Measurements from ENCODE around the gene HOXB3. TPM values are rescaled to one million over a fixed set of nuclear protein-coding genes. Genes with fewer than 3 reads are reported as not detected.
"Not testable (repeated sequence)": the region's sequence is repeated elsewhere in the genome, so short reads cannot be mapped to it uniquely, and the experiment has no call there.

HOXB3 gene
- polyA plus RNA-seq, 3 donors = 105 to 150 (median 118) TPM

- DNase-seq (ENCODE audit: low read depth in 3 of 3, low spot score in 2 of 3) = no peak
Observed at GRCh38 chr17:48548523-48549280, 41.3 kb downstream of the HOXB3 start.

DNA sequence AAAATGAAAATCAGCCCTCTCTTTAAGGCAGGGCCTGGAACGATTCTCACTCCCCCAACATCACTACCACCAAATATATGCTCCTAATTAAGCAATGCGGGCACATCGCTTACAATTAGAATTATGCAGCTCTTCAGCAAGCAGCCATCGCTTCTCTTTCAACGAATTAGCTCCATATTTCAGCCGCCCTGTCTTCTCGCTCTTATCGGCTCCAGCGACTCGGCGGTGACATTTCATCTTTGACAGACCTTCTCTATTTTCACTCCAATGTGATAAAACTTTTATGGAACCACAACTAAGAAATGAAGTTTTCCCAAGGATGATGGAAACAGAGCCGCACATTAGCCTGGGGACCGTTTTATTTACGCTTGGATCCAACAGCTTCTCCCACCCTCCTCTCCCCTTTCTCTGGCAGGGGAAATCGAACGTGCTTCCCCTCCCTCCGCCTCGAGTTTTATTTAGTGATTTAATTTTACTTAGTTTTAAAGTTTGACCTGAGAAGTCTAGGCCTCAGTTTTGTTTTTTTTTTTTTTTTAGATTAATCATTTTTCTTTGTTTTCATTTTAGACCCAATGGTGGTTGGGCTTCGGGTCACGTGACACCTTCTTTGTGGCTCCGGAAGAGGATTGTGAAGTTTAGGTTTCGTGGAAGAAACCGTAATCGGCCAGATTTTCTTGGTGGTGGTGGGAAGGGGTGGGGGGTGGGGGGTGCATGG lies 42.1 kb downstream of the HOXB3 start:
- no peak for DNase-seq (ENCODE audit: low read depth in 3 of 3, low spot score in 2 of 3)

- DNase-seq (ENCODE audit: low read depth in 3 of 3, low spot score in 2 of 3) = no peak
Observed at GRCh38 chr17:48546924-48547807, 42.9 kb downstream of the HOXB3 start.

GRCh38 chr17:48546137-48546923 lies 43.7 kb downstream of the HOXB3 start:
- DNase-seq (ENCODE audit: low read depth in 3 of 3, low spot score in 2 of 3) = no peak

DNA sequence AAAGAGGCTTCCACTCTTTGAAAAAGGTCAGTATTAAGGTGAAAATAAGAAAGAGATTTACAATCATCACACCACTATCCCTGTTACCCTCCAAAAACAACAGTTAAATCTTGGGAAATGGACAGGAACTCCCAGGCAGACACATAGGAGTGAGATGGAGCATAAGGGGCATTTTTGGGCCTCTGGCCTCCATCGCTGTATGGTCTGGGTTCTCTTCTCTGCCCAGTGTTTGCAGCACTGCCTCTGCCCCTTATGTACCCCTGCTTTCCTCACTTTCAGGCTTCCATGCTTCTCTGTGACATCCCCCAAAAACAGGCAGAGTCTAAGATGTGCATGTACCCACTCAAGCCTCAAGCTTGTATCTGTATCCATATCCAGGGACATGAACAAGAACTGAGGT lies 44.5 kb downstream of the HOXB3 start:
- DNase-seq (ENCODE audit: low read depth in 3 of 3, low spot score in 2 of 3) = no peak

- no peak for DNase-seq (ENCODE audit: low read depth in 3 of 3, low spot score in 2 of 3)
Observed at GRCh38 chr17:48545022-48545375, 45.0 kb downstream of the HOXB3 start, which contains the start of gene HOXB2. Gene HOXB2, minus strand, starts transcription at chr17:48545109. Its CDS starts 198 bp downstream, at chr17:48544911.

DNA sequence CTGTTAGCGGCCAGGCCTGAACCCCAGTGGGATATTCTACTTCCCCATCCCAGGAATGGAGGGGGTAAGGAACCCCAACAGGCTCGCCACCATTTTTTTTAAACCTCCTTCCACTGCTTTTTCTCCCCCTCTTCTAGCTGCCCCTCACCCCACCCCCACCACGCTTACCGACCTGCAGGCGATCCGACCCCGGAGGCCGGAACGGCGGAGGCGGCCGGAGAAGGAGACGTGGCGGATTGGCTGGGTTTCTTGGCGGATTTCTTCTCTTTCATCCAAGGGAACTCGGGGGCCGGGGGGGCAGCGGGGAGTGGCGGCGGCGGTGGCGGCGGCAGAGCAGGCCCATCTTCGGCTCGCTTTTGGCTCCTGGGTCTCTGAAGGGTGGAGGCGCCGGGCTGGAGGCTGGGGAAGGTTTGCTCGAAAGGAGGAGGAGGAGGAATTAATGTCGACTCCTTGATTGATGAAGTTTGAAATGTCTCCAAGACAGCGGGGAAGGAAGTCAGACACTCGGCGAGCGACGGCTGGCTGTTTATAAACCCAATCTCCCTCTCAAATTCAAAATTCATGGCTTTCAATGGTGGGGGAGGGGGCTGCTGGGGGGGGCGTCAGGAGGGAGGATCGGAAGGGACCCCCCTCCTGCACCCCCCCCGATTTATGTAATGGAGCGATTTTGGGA lies 45.6 kb downstream of the HOXB3 start:
- DNase-seq (ENCODE audit: low read depth in 3 of 3, low spot score in 2 of 3) = no peak

DNA sequence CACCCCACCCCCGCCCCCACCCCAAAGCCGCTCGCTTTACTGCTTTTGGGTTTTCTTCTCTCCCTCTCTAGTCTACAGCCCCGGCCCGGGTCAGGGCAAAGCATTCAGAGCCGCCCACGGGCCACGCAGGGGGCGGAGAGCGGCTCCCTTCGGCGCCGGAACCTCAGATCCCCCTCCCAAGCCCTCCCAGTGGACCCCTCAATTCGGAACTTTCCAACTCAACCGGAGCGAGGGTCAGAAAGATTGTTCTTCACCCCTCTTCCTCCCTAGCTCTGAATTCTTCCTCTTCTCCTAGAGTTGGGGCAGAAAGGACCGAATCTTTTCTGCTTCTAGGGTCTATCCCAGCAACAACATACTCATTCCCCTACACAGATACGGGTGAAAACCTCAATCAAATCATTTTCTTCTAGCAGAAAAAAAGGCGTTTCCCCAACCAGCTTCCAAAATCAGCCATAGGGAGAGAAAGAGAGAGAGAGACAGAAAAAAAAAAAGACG lies 46.1 kb downstream of the HOXB3 start:
- no peak for DNase-seq (ENCODE audit: low read depth in 3 of 3, low spot score in 2 of 3)

- DNase-seq (ENCODE audit: low read depth in 3 of 3, low spot score in 2 of 3) = no peak
Observed at GRCh38 chr17:48543107-48543853, 46.8 kb downstream of the HOXB3 start.

DNA sequence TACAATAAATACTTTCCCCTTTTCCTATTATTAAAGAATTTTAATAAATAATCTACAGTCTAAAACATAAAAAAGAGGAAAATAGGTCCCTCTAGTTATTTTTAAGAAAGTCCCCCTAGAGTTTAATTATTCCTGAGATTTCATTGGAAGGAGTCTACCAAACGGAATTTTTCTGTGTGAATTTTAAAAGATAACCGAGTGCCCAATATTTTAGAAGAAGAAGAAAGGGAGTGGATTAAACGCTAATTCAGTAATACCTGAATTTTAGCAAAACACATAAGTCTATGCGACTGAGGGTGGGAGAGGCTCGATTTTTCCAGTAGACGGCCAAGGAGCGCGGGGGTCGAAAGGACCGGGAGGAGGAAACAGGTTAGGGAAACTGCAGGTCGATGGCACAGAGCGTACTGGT lies 47.3 kb downstream of the HOXB3 start:
- DNase-seq (ENCODE audit: low read depth in 3 of 3, low spot score in 2 of 3) = no peak

DNA sequence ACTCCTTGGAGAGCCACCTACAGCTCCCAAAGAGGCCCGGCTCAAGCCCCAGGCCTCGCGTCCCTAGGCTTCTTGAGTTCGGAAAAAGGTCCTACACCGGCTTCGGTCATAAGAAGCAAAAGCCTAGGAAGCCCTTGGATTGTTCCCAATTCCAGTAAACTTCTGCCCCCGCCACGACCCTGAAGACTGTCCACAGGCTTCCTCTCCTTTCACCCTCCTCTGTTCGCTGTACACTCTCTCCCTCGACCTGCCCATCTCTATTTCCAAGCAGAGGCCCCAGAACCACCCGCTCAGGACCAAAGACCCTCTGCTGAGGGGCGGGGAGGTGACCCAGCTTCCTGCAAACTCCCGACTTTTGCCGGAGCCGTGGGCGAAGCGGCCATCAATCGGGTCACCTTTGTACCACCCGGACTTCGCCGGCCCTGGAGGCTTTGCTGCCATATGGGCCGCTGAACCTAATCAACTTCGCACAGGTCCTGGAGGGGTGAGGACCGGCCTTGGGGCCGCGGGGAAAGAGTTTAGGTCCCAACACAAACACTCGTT lies 47.9 kb downstream of the HOXB3 start:
- no peak for DNase-seq (ENCODE audit: low read depth in 3 of 3, low spot score in 2 of 3)

GRCh38 chr17:48541577-48542113 lies 48.4 kb downstream of the HOXB3 start:
- DNase-seq (ENCODE audit: low read depth in 3 of 3, low spot score in 2 of 3) = no peak

DNA sequence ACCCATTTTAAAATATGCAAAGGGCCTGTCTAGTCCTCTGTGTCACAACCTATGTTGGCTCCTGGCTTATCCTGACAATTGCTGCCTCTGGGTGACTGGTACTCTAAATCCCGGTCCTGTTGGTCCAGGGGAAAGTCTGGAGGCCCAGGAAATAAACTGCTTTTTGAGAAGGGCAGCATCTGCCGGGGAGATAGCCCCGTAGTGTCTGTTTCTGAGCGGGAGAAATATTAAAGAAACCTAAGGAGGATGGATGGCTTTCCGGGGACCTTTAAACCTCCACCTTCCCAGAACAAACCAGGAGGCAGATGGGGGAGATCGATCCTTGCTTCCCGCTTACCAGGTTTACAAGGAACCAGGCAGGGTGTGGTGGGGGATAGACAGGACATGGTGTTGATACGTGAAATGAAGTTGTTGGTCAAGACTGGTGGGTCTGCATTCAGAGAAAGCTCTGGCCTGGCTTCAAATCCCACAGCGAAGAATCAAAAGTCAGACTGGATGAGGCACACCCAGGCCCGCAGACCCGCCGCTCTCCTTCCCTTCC lies 48.9 kb downstream of the HOXB3 start:
- DNase-seq (ENCODE audit: low read depth in 3 of 3, low spot score in 2 of 3) = no peak

DNA sequence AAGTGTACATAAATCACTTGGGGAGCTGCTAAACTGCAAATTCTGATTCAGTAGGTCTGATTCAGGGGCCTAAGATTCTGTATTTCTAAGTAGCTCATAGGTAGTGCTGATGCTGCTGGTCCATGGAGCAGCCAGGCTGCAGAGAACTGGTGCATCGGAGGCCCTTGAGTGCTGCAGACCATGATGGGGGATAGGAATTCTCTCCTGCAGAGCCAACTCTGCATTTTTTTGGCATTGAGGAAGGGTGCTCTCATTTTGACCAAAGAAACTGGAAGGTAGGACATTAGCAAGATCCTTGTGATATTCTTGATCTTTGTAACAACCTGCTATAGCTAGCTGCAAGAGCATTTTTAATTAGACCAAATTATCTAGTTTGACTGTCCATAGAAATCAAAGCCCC lies 49.8 kb downstream of the HOXB3 start:
- no peak for DNase-seq (ENCODE audit: low read depth in 3 of 3, low spot score in 2 of 3)

- no peak for DNase-seq (ENCODE audit: low read depth in 3 of 3, low spot score in 2 of 3)
Observed at GRCh38 chr17:48539177-48539576, 50.9 kb downstream of the HOXB3 start.

DNA sequence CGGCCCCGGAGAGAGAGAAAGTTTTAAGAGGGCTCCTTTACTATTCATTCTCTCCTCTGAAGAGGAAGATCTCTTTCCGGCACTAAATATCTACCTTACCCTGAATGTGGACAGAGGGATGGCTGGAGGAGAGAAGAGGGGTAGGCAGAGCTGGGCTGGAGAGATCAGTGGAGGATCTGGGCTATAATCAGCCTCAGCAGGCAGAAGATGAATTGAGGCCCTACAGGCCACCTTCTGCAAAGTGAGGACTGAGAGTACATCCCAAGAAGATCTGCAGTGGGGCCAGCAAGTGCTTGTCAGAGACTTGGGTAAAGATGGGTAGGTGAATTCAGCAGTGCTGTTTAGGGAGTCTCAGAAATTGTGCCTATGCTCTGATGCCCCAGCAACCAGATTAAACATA lies 52.7 kb downstream of the HOXB3 start:
- DNase-seq (ENCODE audit: low read depth in 3 of 3, low spot score in 2 of 3) = no peak

GRCh38 chr17:48535793-48536559 lies 54.1 kb downstream of the HOXB3 start:
- not testable (repeated sequence) for DNase-seq (ENCODE audit: low read depth in 3 of 3, low spot score in 2 of 3)

Data from right renal cortex interstitium (tissue), 3 donors.